Activated CD8-positive, alpha-beta T cell treated with anti-CD3 and anti-CD28 coated beads, Interleukin-2, amount 10 ng/mL, durations not matched to agents 7 days and 5 days (primary cell): ENCODE results near the gene LIFR. TPM values are rescaled to one million over a fixed set of nuclear protein-coding genes. Genes with fewer than 3 reads are reported as not detected.
"Not testable (repeated sequence)": the region's sequence is repeated elsewhere in the genome, so short reads cannot be mapped to it uniquely, and the experiment has no call there.

Experiments
- ATAC-seq: fragments of 150-1000 bp; cut with Tn5 transposase; one replicate; pipeline ENCODE4 v1.10.0; 2021; ENCODE audit warnings: moderate library complexity
- CTCF ChIA-PET: fragments of 350-600 bp; sonication (Branson Sonifier 250); formaldehyde crosslinking; loops from one replicate; lab custom pipeline; 2021; ENCODE audit warnings: antibody characterized with exemption; lab: Charles Lee
- POLR2A ChIA-PET: fragments of 350-600 bp; sonication (Branson Sonifier 250); formaldehyde crosslinking; loops from one replicate; lab custom pipeline; 2021; ENCODE audit warnings: antibody characterized with exemption; lab: Charles Lee
- DNase-seq: peaks from one replicate; pipeline ENCODE4 v3.0.0-alpha.2; 2020
- H3K27ac Mint-ChIP-seq: one replicate; pipeline ENCODE4 v1.8.0; 2021; ENCODE audit warnings: mild to moderate bottlenecking, mixed read lengths
- H3K27me3 Mint-ChIP-seq: one replicate; pipeline ENCODE4 v1.8.0; 2021; ENCODE audit warnings: low read depth, mixed read lengths
- H3K36me3 Mint-ChIP-seq: one replicate; pipeline ENCODE4 v1.8.0; 2021; ENCODE audit warnings: low read depth, mixed read lengths
- H3K4me1 Mint-ChIP-seq: one replicate; pipeline ENCODE4 v1.8.0; 2021; ENCODE audit warnings: low read depth, mixed read lengths
- H3K4me3 Mint-ChIP-seq: one replicate; pipeline ENCODE4 v1.8.0; 2021; ENCODE audit warnings: mild to moderate bottlenecking, mixed read lengths
- H3K9me3 Mint-ChIP-seq: one replicate; pipeline ENCODE4 v1.8.0; 2022; ENCODE audit warnings: mixed read lengths; ENCODE audit not compliant: insufficient read depth
- total RNA-seq, 2 experiments: library from RNA; stranded (reverse); gene quantifications; one replicate each; pipeline ENCODE4 v1.2.3, GENCODE V29; 2021

The LIFR gene
- total RNA-seq, 2 experiments from 2014 or later, result not detected

- H3K27me3 Mint-ChIP-seq, result peaks cover 35% of the 10 kb centered on the region
- DNase-seq (no peak), ATAC-seq (no peak)
- H3K4me1 Mint-ChIP-seq, result no peaks in the 10 kb centered on the region
- ChIA-PET POLR2A (no interaction called here), CTCF (interaction anchor here (0.6 to 0.7 kb wide), 2 partner anchors 86 to 358 kb away, joined by 3 read pairs; no protein-coding TSS in a partner anchor)
- H3K27ac Mint-ChIP-seq, result no peak overlapping the region
- no peaks in the 10 kb centered on the region for H3K36me3 Mint-ChIP-seq
- no peaks in the 10 kb centered on the region for H3K9me3 Mint-ChIP-seq
- H3K4me3 Mint-ChIP-seq, result no peak overlapping the region
Measured at GRCh38 chr5:38528162-38528703, 28.2 kb downstream of the LIFR start.

- Mint-ChIP-seq H3K36me3 (no peaks in the 10 kb centered on the region), H3K27me3 (peaks cover 35% of the 10 kb centered on the region), H3K9me3 (no peaks in the 10 kb centered on the region), H3K4me3 (no peak overlapping the region), H3K4me1 (no peaks in the 10 kb centered on the region), H3K27ac (no peak overlapping the region)
- no peak for DNase-seq
- POLR2A ChIA-PET, result no interaction called here
- ATAC-seq, result no peak
- CTCF ChIA-PET, result interaction anchor here (1.1 kb wide), 1 partner anchor 86 kb away, joined by 4 read pairs; no protein-coding TSS in a partner anchor
Measured at GRCh38 chr5:38527475-38527874, 29.0 kb downstream of the LIFR start.

DNA sequence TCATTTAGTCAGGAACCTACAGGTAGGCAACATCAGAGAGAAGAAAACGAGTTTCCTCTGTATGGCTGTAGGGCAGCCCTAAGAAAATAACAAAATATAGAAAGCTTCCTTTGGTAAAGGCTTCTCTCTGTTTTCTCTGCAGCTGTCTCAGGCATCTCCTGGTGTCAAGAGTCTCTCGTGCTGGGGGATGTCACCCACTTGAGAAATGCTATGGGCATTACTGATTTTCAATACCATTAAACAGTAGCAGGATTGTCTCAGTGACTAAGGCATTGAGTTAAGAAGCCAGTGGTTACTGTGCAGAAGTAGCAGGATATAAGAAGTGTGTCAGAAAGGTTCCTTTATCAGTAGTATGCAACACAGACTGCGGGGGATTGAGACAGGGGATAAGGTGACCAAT, 32.4 kb downstream of the LIFR start:
- Mint-ChIP-seq H3K27ac (no peak overlapping the region), H3K4me3 (no peak overlapping the region), H3K4me1 (no peaks in the 10 kb centered on the region), H3K9me3 (no peaks in the 10 kb centered on the region), H3K36me3 (no peaks in the 10 kb centered on the region), H3K27me3 (peaks cover 25% of the 10 kb centered on the region)
- DNase-seq, result no peak
- CTCF ChIA-PET, result no interaction called here
- POLR2A ChIA-PET, result no interaction called here
- no peak for ATAC-seq

DNA sequence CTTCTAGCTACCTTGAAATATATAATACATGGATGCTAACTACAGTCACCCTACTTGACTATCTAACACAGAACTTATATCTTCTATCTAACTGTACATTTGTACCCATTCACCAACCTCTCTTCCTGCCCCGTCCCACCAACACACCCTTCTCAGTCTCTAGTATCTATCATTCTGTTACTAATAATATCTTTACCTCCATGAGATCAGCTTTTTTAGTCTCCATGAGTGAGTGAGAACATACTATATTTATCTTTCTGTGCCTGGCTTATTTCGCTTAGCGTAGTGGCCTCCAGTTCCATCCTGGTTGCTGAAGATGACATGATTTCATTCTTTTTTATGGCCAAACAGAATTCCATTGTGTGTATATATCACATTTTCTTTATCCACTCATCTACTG, 37.0 kb downstream of the LIFR start:
- Mint-ChIP-seq H3K4me3 (no peak overlapping the region), H3K4me1 (no peaks in the 10 kb centered on the region), H3K9me3 (no peaks in the 10 kb centered on the region), H3K27ac (no peak overlapping the region), H3K36me3 (no peaks in the 10 kb centered on the region), H3K27me3 (peaks cover 6% of the 10 kb centered on the region)
- ChIA-PET POLR2A (interaction anchor here (0.6 kb wide), 1 partner anchor 1889 kb away, joined by 4 read pairs; no protein-coding TSS in a partner anchor), CTCF (no interaction called here)
- no peak for DNase-seq
- no peak for ATAC-seq

- CTCF ChIA-PET, result interaction anchor here (0.7 kb wide), 1 partner anchor 293 kb away, joined by 3 read pairs; no protein-coding TSS in a partner anchor
- no peak overlapping the region for H3K4me3 Mint-ChIP-seq
- peaks cover 5% of the 10 kb centered on the region for H3K27me3 Mint-ChIP-seq
- H3K9me3 Mint-ChIP-seq, result no peaks in the 10 kb centered on the region
- no peak for DNase-seq
- H3K27ac Mint-ChIP-seq, result no peak overlapping the region
- POLR2A ChIA-PET, result no interaction called here
- H3K4me1 Mint-ChIP-seq, result no peaks in the 10 kb centered on the region
- H3K36me3 Mint-ChIP-seq, result no peaks in the 10 kb centered on the region
- no peak for ATAC-seq
Measured at GRCh38 chr5:38518341-38518740, 38.1 kb downstream of the LIFR start.

GRCh38 chr5:38516649-38517048, 39.8 kb downstream of the LIFR start:
- H3K9me3 Mint-ChIP-seq, DNase-seq, H3K36me3 Mint-ChIP-seq, H3K4me1 Mint-ChIP-seq, H3K27ac Mint-ChIP-seq, ATAC-seq, POLR2A ChIA-PET, H3K4me3 Mint-ChIP-seq, CTCF ChIA-PET, H3K27me3 Mint-ChIP-seq: not testable (repeated sequence)

GRCh38 chr5:38515646-38516045, 40.8 kb downstream of the LIFR start:
- ChIA-PET POLR2A (no interaction called here), CTCF (interaction anchor here (1.1 kb wide), 1 partner anchor 74 kb away, joined by 5 read pairs; no protein-coding TSS in a partner anchor)

DNA sequence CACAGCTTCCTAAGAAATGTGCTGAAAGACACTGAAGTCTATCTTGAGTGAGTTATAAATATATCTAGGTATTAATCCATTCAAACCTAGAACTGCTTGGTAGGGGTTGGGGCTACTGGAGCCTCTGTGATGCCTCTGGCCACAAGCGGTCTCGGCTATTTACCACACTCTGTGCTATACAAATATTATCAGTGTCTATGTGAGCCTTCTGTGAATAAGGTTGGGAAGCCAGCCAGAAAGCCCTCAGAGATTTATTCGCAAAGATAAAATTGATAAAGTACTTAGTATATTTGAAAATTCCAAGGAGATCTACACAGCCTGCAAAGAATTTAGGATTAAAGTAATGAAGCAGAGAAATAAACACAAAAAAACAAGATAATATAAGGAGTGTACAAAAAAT, 41.4 kb downstream of the LIFR start:
- no peaks in the 10 kb centered on the region for H3K4me1 Mint-ChIP-seq
- DNase-seq (no peak), ATAC-seq (no peak)
- no peaks in the 10 kb centered on the region for H3K36me3 Mint-ChIP-seq
- ChIA-PET CTCF (interaction anchor here (1.1 kb wide), 1 partner anchor 74 kb away, joined by 5 read pairs; no protein-coding TSS in a partner anchor), POLR2A (no interaction called here)
- H3K27ac Mint-ChIP-seq, result no peak overlapping the region
- no peak overlapping the region for H3K4me3 Mint-ChIP-seq
- no peaks in the 10 kb centered on the region for H3K9me3 Mint-ChIP-seq
- peaks cover 8% of the 10 kb centered on the region for H3K27me3 Mint-ChIP-seq

More at GRCh38 chr5:38515646-38516045, 40.8 kb downstream of the LIFR start:
- Mint-ChIP-seq H3K9me3 (no peaks in the 10 kb centered on the region), H3K27ac (no peak overlapping the region), H3K4me3 (no peak overlapping the region), H3K4me1 (no peaks in the 10 kb centered on the region), H3K36me3 (no peaks in the 10 kb centered on the region), H3K27me3 (peaks cover 5% of the 10 kb centered on the region)
- no peak for DNase-seq
- ATAC-seq, result no peak

- Mint-ChIP-seq H3K9me3 (no peaks in the 10 kb centered on the region), H3K4me3 (no peak overlapping the region), H3K4me1 (no peaks in the 10 kb centered on the region), H3K27me3 (peaks cover 13% of the 10 kb centered on the region), H3K27ac (no peak overlapping the region), H3K36me3 (no peaks in the 10 kb centered on the region)
- DNase-seq (no peak), ATAC-seq (no peak)
- ChIA-PET POLR2A (no interaction called here), CTCF (interaction anchor here (0.7 to 1.5 kb wide), 3 partner anchors 26 to 88 kb away, joined by 3 to 4 read pairs (median 4); no protein-coding TSS in a partner anchor)
Measured at GRCh38 chr5:38509185-38509584, 47.3 kb downstream of the LIFR start.

DNA sequence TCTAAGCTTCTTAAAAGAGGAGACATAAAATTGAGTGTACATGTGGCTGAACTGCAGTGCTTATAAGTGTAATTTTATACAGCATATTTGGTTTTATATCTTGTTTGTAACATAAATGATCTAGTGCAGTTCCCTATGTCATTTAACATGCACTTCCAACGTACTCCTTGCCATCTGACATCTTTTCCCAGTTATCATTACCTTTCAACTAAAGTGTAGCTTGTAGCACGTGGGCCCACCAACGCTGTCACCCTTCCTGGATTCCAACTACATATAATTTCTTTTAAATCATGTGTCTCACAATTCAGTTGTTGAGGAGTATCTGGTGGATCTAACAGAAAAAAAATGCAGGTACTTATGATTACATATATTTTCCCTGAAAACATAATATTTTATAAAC, 50.1 kb downstream of the LIFR start:
- Mint-ChIP-seq H3K36me3 (no peaks in the 10 kb centered on the region), H3K27ac (no peak overlapping the region), H3K4me3 (no peak overlapping the region), H3K9me3 (no peaks in the 10 kb centered on the region), H3K4me1 (no peaks in the 10 kb centered on the region), H3K27me3 (peaks cover 12% of the 10 kb centered on the region)
- POLR2A ChIA-PET, result no interaction called here
- ATAC-seq, result no peak
- no peak for DNase-seq
- CTCF ChIA-PET, result interaction anchor here (1.0 kb wide), 1 partner anchor 65 kb away, joined by 3 read pairs; no protein-coding TSS in a partner anchor

GRCh38 chr5:38500573-38501260, 55.7 kb downstream of the LIFR start:
- Mint-ChIP-seq H3K27ac (no peak overlapping the region), H3K36me3 (no peaks in the 10 kb centered on the region), H3K4me1 (no peaks in the 10 kb centered on the region), H3K4me3 (no peak overlapping the region), H3K9me3 (no peaks in the 10 kb centered on the region), H3K27me3 (peaks cover 16% of the 10 kb centered on the region)
- DNase-seq, result no peak
- ChIA-PET CTCF (no interaction called here), POLR2A (no interaction called here)
- no peak for ATAC-seq

DNA sequence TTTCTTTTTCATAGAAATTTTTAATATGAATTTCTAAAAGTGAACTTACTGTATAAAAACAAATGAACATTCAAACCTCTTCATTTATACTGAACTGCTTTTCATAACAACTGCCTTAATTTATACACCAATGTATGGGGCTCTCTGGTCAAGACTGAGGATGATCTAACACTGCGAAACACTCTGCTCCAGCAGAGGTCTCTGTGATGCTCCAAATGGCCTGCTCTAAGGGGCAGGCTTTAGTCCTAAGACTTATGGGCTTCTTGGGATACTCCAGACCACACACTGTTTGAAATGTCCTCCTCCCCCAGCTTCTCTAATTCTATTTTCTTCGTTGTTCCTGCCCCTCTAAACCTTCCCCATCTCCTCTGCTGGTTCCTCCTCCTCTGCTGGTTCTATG, 58.5 kb downstream of the LIFR start:
- no peak overlapping the region for H3K4me3 Mint-ChIP-seq
- no peak overlapping the region for H3K27ac Mint-ChIP-seq
- H3K4me1 Mint-ChIP-seq, result no peaks in the 10 kb centered on the region
- H3K9me3 Mint-ChIP-seq, result no peaks in the 10 kb centered on the region
- POLR2A ChIA-PET, result no interaction called here
- DNase-seq, result no peak
- H3K36me3 Mint-ChIP-seq, result no peaks in the 10 kb centered on the region
- H3K27me3 Mint-ChIP-seq, result peaks cover 17% of the 10 kb centered on the region
- ATAC-seq, result no peak
- CTCF ChIA-PET, result interaction anchor here (1.1 kb wide), 1 partner anchor 56 kb away, joined by 5 read pairs; no protein-coding TSS in a partner anchor
